IPS DF 4.7 (cell line): ENCODE results near the gene USP31.
"Not testable (repeated sequence)": the region's sequence is repeated elsewhere in the genome, so short reads cannot be mapped to it uniquely, and the experiment has no call there.

Experiments used
- DNase-seq: peaks from one replicate; pipeline ENCODE4 v3.0.0-alpha.2; 2013; ENCODE audit warnings: low spot score; ENCODE audit errors: extremely low read depth

Gene USP31

DNA sequence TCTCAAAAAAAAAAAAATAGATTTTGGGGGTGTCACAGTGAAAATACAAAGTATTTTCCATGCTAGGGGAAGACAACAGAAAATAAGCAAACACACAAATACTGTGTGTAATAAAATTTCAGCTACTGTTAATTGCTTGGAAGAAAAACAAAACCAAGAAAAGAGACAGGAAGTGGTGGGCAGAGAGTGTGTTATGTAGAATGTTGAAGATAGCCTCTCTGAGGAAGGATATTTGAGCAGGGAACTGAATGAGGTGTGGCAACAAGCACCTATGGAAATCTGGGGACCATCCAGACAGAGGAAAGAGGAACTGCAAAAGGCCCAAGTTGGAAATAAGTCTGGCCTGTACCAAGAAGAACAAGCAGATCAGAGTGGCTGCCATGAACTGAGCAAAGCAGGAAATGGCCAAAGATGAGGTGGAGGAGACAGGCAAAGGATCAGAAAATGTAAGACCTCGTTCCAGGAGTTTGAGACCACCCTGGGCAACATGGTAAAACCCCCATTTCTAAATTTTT lies 7.8 kb upstream of the USP31 start:
- DNase-seq = no peak

DNA sequence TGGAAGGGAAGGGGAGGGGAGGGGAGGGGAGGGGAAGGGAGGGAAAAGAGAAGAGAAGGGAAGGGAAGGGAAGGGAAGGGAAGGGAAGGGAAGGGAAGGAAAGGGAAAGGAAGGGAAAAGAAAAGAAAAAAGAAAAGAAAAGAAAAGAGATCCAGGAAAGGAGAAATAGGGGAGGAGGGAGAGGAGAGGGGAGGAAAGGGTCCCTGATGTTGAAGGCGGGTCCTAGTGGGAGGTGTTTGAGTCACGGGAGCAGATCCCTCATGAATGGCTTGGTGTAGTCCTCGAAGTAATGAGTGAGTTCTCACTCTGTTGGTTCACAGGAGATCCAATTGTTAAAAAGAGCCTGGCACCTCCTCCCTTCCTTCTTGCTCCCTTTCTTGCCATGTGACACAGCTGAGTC lies 6.9 kb upstream of the USP31 start:
- no peak for DNase-seq

DNA sequence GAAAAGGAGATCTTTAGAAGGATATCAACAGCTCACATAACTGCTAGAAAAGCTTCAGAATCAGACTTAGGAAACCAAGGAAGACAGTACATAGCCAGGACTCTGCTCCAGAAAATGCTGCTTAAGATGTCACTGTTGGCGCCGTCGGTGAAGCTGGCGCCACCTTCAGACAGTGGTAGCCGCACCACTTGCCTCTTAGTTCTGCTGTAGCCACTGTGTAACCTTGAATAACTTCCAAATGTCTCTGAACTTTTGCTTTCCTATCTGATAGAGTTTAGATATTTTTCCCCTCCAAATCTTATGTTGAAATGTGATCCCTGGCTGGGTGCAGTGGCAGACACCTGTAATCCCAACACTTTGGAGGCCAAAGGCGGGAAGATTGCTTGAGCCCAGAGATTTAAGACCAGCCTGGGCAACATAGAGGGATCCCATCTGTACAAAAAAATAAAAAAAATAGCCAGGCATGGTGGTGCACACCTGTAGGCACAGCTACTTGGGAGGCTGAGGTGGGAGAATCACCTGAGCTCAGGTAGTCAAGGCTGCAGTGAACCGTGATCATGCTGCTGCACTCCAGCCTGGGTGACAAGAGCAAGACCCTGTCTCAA lies 6.3 kb upstream of the USP31 start:
- DNase-seq = no peak

DNA sequence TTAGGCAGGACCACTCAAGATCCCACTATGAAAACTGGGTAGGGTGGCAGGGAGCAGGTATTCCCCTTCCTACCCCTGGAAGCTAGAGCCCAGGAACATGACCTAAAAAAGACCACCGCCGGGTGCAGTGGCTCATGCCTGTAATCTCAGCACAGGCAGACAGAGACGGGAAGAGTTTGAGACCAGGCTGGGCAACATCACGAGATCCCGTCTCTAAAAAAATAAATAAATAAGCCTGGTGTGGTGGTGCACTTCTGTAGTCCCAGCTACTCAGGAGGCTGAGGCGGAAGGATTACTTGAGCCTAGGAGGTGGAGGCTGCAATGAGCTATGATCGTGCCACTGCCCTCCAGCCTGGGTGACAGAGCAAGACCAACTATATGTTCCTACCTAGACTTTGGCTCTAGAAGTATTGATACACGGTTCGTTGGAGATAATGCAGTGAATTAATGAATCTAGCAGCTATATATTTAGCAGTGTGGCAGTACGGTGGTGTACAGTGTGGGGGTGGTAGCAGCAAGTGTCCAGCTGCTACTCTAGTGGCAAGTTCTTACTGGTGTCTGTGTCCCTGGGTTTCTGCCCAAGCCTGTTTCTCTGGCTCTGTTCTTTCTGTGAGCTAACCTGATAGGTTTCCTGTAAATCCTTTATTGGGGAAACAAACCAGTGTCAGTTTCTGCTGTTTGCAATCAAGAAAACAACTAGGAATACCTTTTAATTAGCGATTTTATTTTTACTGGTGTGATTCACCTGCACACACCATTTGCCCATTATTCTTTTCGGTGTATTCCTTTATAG lies 3.3 kb upstream of the USP31 start:
- DNase-seq = no peak

DNA sequence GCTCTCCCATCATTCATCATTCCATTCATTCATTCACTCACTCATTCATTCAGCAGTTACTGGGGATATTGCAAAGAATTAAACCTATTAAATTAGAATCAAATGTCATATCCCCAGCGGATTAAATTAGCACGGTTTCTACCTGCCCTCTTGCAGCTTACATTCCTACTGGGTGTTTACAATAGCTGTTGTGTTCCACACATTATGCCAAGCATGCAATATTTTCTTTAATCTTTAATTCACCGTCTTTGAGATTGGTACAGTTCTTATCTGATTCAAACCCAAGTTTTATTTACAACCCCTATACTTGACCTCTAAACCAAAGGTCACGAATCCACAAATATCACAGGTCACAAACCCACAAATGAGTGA lies 727 bp upstream of the USP31 start:
- DNase-seq = no peak

DNA sequence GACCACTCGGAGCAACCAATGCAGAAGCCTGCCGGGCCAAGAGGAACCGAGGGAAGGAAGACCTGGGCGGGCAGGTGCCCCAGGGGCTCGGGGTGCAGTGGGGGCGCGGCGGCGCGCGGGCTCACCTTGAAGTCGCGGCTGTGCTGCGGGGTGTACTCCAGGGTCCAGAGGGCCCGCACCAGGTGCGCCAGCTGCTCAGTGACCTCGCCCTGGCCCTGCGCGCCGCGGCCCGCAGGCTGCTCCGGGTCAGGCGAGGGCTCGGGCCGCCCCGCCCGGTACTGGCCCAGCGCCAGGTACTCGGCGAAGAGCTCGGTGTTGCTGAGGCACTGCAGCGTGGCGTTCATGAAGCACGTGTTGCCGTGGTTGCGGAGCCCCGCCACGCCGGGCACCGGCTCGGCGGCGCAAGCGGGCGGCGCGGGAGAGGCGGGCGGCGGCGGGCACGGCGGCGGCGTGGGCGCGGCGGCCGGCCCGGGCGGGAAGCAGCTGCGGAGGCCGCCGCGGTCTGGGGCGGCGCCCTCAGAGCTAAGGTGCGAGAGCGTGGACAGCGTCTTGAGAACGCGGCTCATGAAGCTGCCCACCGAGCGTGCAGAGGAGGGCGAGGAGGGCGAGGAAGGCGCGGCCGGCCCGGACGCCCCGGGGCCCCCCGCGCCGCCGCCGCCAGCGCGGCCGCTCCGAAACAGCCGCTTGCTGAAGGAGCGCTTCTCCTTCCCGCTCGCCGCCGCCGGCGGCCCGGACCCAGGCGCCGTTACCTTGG lies 562 bp downstream of the USP31 start:
- no peak for DNase-seq

DNA sequence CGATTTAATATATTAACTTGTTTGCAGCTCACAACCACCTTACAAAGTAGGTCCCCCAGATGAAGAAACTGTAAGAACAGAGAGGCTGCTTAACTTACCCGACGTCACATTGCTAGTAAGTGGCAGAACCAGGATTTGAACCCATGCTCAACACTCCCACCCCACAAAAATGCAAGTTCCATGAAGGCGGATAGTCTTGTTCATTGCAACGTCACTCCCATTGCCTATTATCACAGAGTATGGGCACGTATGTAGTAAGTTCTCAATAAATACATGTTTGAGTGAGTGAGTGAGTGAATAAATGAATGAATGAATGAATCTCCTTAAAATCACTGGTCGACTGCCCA lies 1.1 kb downstream of the USP31 start:
- DNase-seq = no peak

DNA sequence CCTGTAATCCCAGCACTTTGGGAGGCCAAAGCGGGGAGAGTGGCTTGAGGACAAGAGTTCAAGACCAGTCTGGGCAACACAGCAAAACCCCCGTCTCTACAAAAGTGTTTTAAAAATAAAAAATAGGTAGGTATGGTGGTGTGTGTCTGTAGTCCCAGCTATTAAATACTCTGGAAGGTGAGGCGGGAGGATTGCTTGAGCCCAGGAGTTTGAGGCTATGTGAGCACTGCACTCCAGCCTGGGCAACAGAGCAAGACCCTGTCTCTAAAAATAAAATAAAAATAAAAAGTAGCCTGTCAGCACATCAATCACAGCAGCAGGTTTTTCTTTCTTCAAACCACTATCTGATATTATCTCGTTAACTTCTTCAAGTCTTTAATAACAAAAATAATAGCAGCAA lies 1.6 kb downstream of the USP31 start:
- DNase-seq = no peak

DNA sequence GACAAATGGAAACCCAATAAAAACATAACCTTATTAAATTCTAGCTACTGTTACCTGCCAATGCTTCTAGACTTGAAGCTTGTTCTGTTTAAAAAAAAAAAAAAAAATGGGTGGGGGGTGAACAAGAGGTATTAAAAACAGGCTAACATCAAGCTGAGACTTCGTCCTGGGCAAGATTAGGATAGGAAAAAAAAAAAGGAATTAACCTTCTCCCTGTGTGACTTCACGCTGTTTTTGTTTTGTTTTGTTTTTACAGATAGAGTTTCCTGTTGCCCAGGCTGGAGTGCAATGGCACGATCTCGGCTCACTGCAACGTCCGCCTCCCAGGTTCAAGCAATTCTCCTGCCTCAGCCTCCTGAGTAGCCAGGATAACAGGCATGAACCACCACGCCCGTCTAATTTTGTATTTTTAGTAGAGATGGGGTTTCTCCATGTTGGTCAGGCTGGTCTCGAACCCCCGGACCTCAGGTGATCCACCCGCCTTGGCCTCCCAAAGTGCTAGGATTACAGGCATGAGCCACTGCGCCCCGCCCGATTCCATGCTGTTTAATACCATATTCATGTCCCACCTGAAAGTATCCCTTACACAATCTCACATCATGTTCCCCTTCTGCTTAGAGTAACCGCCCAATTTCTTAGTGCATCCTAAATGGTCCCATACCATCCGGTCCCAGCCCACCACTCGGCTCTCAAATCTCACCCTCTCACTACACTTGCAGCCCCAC lies 2.2 kb downstream of the USP31 start:
- no peak for DNase-seq

DNA sequence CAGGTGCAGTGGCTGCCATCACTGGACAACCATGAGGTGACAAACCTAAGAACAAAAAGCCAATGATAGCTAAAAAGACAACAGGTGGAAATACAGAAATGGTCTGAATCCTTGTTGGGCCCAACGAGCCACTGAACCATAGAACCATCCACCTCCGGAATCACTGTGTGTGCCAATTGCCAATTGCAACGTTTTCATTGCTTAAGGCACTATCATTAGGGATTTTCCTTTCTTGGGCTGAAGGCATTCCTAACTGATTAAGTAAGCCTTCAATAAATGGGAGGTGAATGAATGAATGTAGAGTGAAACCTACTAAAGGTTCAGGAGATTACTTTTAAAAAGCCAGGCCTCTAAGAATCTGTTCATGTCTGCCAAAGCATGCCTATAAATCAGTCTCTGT lies 3.6 kb downstream of the USP31 start:
- no peak for DNase-seq

DNA sequence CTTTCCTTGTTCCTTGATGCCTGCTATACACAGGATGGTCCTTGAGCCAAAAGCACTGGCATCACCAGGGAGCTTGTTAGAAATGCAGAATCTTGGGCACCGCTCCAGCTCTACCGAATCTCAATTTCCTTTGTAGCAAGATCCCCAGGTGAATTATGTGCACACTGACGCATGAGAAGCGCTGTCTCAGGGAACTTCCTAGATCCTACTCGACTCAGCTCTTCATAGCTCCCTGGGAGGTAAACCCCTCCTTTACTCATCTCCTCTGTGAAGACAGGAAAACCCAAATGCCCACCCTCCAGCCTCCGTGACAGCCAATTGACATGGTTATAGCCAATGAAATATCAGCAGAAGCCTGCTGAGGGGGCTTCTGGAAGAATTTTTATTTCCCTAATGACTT lies 4.1 kb downstream of the USP31 start:
- DNase-seq = no peak

DNA sequence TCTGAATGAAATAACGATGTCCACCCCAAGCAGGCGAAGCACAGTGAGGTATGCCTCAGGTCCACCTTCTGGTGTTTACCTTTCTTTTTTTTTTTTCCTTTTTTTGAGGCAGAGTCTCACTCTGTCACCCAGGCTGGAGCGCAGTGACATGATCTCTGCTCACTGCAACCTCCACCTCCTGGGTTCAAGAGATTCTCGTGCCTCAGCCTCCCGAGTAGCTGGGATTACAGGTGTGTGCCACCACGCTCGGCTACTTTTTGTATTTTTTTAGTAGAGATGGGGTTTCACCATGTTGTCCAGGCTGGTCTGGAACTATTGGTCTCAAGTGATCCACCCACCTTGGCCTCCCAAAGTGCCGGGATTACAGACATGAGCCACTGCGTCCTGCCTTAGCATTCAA lies 4.9 kb downstream of the USP31 start:
- DNase-seq = not testable (repeated sequence)

DNA sequence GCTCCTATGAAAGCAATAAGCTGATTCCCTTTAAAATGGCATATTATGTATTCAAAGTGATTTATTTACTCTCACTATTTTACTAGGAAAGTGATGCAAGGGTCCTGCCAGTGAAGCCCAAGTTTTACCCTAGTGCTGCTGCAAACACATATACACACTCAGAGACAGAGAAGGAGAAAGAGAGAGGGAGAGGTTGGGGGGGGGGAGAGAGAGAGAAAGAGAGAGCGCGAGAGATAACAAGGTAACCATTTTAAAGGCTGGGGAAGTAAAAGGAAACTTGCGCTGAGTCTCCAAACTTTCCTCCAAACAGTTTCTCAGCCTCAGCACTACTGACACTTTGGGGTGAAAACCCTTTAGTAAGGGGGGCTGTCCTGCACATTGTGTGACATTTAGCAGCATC lies 5.9 kb downstream of the USP31 start:
- no peak for DNase-seq

DNA sequence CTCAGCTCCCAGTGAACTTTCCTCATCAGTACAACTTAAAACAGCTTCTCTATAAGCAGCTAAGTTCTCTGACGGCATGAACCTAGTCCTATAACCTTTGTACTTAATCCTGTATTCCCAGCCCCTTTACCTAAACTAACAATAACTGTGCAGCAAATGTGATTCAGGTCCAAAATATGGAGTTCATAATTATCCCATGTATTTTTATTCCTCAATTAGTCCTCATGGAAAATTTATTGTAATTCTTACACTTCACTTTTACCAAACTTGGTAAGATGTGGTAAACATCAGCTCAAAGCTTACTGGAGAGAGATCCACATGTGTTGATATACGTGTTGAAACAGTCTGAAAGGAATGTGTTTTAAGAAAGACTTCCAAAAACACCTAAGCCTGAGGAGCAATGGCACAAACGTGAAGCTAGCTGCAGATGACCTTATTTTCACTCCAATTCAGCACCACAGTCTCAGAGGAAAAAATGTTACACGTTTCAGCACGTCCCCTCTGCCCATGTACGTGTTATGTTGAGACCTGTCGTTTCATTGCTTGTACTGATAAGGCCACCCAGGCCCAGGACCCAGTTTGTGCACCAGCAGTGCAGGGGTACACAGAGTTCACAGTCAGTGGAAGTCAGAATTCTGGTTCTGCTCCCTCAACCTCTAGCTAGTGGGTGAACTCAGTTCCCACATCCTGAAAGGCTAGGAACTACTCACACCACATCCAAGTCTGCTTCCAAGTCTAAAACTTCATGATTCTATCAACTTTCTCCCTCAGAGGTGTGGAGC lies 7.1 kb downstream of the USP31 start:
- DNase-seq = no peak

DNA sequence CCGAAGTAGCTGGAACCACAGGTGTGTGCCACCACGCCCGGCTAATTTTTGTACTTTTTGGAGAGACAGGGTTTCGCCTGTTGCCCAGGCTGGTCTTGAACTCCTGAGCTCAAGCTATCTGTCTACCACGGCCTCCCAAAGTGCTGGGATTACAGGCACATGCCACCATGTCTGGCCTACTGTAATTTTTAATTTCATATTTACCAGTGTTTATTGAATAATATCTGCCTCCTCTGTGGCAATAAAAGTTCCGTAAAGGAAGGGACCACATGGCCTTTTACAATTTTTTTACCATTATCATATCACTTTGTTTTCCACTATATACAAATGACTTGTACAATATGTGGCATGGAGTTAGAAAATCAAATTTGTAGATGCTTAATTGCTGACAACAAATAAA lies 7.8 kb downstream of the USP31 start:
- no peak for DNase-seq

DNA sequence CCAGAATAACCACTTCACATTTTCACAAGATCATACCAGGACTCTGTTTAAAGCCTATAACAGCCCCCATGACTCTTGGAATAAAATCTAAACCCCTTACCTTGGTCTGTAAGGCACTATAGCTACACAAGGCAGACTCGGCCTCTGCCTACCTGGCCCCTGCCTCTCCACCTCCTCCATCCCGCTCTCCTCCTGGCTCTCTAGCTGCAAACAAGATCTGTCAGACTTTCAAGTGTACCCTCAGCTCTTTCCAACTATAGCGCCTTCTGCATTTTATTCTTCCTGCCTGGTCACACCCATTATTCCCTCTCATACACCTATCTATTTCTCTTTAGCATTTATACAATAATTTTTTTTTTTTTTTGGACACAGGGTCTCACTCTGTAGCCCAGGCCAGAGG lies 8.2 kb downstream of the USP31 start:
- no peak for DNase-seq

DNA sequence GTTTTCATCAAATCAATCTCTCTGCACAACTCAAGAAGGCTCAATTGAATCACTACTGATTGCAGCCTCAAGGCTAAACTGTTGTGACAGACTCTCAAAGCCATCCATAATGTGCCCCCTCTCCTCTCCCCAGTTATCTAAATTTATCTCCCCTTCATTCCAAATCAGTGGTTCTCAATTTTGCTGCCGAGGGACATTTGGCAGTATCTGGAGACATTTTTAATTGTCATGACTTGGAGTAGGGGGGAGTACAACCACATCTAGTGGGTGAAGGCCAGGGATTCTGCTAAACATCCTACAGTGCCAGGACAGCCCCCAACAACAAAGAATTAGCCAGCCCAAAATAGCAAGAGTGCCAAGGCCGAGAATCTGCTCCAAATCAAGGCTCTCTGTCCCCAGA lies 9.1 kb downstream of the USP31 start:
- no peak for DNase-seq

DNA sequence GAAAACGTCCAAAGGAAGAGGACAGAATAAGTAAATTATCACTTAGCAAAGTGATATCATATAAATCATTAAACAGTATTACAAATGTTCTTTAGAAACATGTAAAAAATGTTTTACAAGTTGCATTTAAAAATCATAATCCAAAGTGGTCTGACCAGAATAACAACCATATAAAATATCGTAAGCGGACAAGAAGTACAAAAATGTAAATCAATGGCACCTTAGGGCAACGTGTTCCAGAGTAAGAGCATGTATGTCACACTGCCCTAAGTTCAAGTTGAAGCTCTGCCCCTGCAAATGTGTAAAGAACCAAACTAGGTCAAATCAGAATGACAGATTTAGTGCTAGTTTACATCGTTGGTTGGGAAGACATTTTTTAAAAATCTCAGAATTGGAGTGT lies 11.4 kb downstream of the USP31 start:
- DNase-seq = no peak

DNA sequence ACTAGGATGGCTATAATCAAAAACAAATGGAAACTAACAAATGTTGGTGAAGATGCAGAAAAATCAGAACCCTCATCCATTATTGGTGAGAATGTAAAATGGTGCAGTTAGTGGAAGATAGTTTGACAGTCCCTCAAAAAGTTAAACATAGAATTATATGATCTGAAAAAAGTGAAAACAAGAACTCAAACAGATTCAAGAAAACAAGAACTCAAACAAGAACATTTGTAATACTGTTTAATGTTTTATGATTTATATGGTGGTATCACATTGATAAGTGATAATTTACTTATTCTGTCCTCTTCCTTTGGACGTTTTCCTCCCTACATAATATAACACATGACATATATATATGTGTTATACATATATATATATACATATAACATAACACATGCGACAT lies 12.0 kb downstream of the USP31 start:
- no peak for DNase-seq

DNA sequence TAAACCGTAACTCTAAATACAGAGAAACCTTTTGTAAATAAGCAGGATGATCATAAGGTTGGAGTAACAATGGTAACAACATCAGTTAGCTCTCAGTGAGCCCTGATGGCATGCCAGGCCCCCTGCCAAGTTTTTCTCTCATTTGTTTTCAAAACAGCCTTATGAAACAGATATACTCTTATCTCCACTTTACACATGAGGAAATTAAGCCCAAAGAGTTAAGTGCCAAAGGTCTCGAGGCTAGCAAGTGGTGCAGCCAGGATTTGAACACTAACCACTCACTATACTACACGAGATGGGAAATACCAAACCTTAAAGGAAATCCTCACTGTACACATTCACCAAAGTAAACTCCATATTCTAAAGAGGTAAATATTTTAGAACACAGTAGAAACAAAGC lies 15.0 kb downstream of the USP31 start:
- no peak for DNase-seq

DNA sequence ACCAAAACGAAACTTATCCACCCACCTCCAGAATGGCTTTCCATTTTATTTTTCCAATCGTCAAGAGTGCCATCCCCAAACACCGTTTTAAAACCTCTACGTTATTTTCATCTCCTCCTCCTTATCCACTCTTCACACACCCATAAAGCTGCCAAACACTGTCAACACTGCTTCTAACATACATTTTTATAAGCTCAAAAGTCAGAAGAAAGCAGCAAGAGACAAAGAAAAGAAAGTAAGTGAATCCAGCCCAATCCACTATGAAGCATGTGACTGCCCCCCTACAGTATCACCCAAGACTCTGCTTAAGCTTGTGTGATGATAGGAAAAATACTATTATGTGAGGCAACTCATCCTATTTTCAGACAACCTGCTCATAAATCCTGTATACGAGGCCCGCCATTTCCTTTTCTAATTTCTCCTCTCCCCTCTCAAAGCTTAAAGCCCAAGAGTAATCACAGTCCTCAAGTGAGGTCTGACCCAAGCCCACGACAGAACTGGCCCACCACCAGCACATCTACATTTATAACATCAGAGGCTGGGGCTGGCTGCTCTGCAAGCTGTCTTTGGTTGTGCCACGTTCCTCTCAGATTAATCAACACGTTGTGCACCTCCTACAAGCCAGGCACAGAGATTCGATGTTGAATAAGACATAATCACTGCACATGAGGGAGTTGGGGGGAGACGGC lies 16.3 kb downstream of the USP31 start:
- DNase-seq = no peak
